H1 (cell line): Measurements from ENCODE around the gene RENBP. TPM values are rescaled to one million over a fixed set of nuclear protein-coding genes. Genes with fewer than 3 reads are reported as not detected.

Source experiments
- CTCF ChIA-PET: fragments of 300-600 bp; sonication (Branson Sonifier 250); formaldehyde crosslinking; loops from one replicate; lab custom pipeline; 2021; ENCODE audit not compliant: partially characterized antibody; lab: Charles Lee
- POLR2A ChIA-PET: fragments of 300-600 bp; sonication (Branson Sonifier 250); formaldehyde crosslinking; loops from one replicate; lab custom pipeline; 2021; ENCODE audit warnings: inconsistent platforms; ENCODE audit not compliant: partially characterized antibody; lab: Charles Lee
- DNase-seq, 2 experiments: peaks; one replicate each; pipeline versions ENCODE4 v3.0.0 to v3.0.0-alpha.2; 2010 to 2022; ENCODE audit warnings: low spot score in 2 of 2, low read depth in 1 of 2, mixed read lengths in 1 of 2
- FAIRE-seq: peaks from 2 replicates; lab custom pipeline; 2011; peaks lifted over from hg19 to GRCh38; lab: Jason Lieb, UNC
- H2AFZ ChIP-seq: 2 replicates; pipeline ENCODE4 v1.8.1; 2012; ENCODE audit warnings: low read length, inconsistent platforms
- H2AK5ac ChIP-seq: 2 replicates; pipeline ENCODE4 v1.6.1; 2013; ENCODE audit warnings: low read depth, low read length
- H2BK120ac ChIP-seq: replicated peaks from 2 replicates; pipeline ENCODE3; 2013; ENCODE audit warnings: low read depth, low read length, inconsistent platforms
- H2BK12ac ChIP-seq: 2 replicates; pipeline ENCODE4 v1.6.1; 2013; ENCODE audit warnings: low read depth, low read length
- H2BK15ac ChIP-seq: 2 replicates; pipeline ENCODE4 v1.6.1; 2013; ENCODE audit warnings: low read length
- H2BK20ac ChIP-seq: 2 replicates; pipeline ENCODE4 v1.6.1; 2013; ENCODE audit warnings: low read length
- H2BK5ac ChIP-seq: 2 replicates; pipeline ENCODE4 v1.6.1; 2013; ENCODE audit warnings: low read depth, low read length
- H3K14ac ChIP-seq: 2 replicates; pipeline ENCODE4 v1.6.1; 2013; ENCODE audit warnings: inconsistent platforms; ENCODE audit not compliant: insufficient read length
- H3K18ac ChIP-seq: 2 replicates; pipeline ENCODE4 v1.6.1; 2013; ENCODE audit warnings: low read length; ENCODE audit errors: extremely low read depth
- H3K23ac ChIP-seq: 2 replicates; pipeline ENCODE4 v1.6.1; 2013; ENCODE audit warnings: inconsistent platforms; ENCODE audit not compliant: insufficient read length
- H3K23me2 ChIP-seq: 2 replicates; pipeline ENCODE4 v1.6.1; 2013; ENCODE audit warnings: low read depth, low read length
- H3K27ac ChIP-seq: 2 replicates; pipeline ENCODE4 v1.6.1; 2011; ENCODE audit warnings: low read depth, low read length, inconsistent platforms
- H3K27me3 ChIP-seq, 4 experiments: replicated peaks in 1 of 4; 1 replicate in 1 of 4; 2 replicates in 3 of 4; pipeline versions ENCODE4 v1.6.1 to v1.8.1; 2011 to 2013; ENCODE audit warnings: low read length in 3 of 4, mild to moderate bottlenecking in 3 of 4, inconsistent platforms in 2 of 4, mixed read lengths in 2 of 4, moderate library complexity in 1 of 4; ENCODE audit not compliant: control insufficient read depth in 3 of 4, insufficient read depth in 3 of 4; ENCODE audit errors: extremely low read depth in 1 of 4
- H3K36me3 ChIP-seq, 4 experiments: 2 replicates each; pipeline versions ENCODE4 v1.6.1 to v1.8.1; 2011 to 2013; ENCODE audit warnings: mild to moderate bottlenecking in 4 of 4, low read length in 3 of 4, moderate library complexity in 2 of 4, control low read depth in 1 of 4, inconsistent platforms in 1 of 4; ENCODE audit not compliant: insufficient read depth in 4 of 4, control insufficient read depth in 2 of 4
- H3K4ac ChIP-seq: replicated peaks from 2 replicates; pipeline ENCODE3; 2013; ENCODE audit warnings: low read length, low read depth, mixed read lengths, inconsistent platforms; ENCODE audit not compliant: insufficient read length
- H3K4me1 ChIP-seq, 4 experiments: replicated peaks in 1 of 4; 1 replicate in 1 of 4; 2 replicates in 3 of 4; pipeline versions ENCODE4 v1.6.1 to v1.8.1; 2011 to 2013; ENCODE audit warnings: low read length in 3 of 4, inconsistent platforms in 2 of 4, mixed read lengths in 1 of 4; ENCODE audit not compliant: insufficient read depth in 4 of 4, control insufficient read depth in 3 of 4
- H3K4me2 ChIP-seq, 2 experiments: 2 replicates each; pipeline versions ENCODE4 v1.6.1 to v1.8.1; 2011 to 2013; ENCODE audit warnings: low read depth in 2 of 2, low read length in 2 of 2, control low read depth in 1 of 2, inconsistent platforms in 1 of 2, mild to moderate bottlenecking in 1 of 2; ENCODE audit not compliant: insufficient read depth in 1 of 2
- H3K4me3 ChIP-seq, 4 experiments: fragments of 200-600, 300-600 bp in 1 of 4; sonication (generic), shearing (Covaris generic), sonication (Bioruptor Twin) in 1 of 4; 2 replicates each; pipeline versions ENCODE4 v1.5.1 to v1.8.1; 2011 to 2016; ENCODE audit warnings: low read length in 4 of 4, low read depth in 3 of 4, control low read depth in 2 of 4, inconsistent platforms in 2 of 4, mild to moderate bottlenecking in 2 of 4, mixed read lengths in 1 of 4, moderate library complexity in 1 of 4; ENCODE audit not compliant: insufficient read depth in 2 of 4; ENCODE audit errors: extremely low read depth in 1 of 4
- H3K56ac ChIP-seq: replicated peaks from 2 replicates; pipeline ENCODE3; 2013; ENCODE audit warnings: low read depth, mild to moderate bottlenecking, mixed read lengths, low read length, inconsistent platforms; ENCODE audit not compliant: insufficient read length
- H3K79me1 ChIP-seq: 2 replicates; pipeline ENCODE4 v1.6.1; 2013; ENCODE audit warnings: low read depth, low read length, control low read depth
- H3K79me2 ChIP-seq, 2 experiments: 2 replicates each; pipeline versions ENCODE4 v1.6.1 to v1.8.1; 2012 to 2013; ENCODE audit warnings: low read length in 2 of 2, mild to moderate bottlenecking in 2 of 2, inconsistent platforms in 1 of 2; ENCODE audit not compliant: insufficient read depth in 2 of 2, control insufficient read depth in 1 of 2
- H3K9ac ChIP-seq, 4 experiments: replicated peaks in 1 of 4; 1 replicate in 1 of 4; 2 replicates in 3 of 4; pipeline versions ENCODE4 v1.6.1 to v1.8.1; 2011 to 2013; ENCODE audit warnings: low read depth in 3 of 4, low read length in 3 of 4, control low read depth in 2 of 4, mild to moderate bottlenecking in 2 of 4, moderate library complexity in 2 of 4, inconsistent platforms in 1 of 4; ENCODE audit errors: extremely low read depth in 1 of 4
- H3K9me3 ChIP-seq, 2 experiments: 2 replicates each; pipeline versions ENCODE4 v1.6.1 to v1.8.1; 2012 to 2013; ENCODE audit warnings: mild to moderate bottlenecking in 2 of 2, moderate library complexity in 2 of 2, control low read depth in 1 of 2, inconsistent platforms in 1 of 2, low read depth in 1 of 2, low read length in 1 of 2, mixed read lengths in 1 of 2; ENCODE audit not compliant: insufficient read depth in 2 of 2
- H4K20me1 ChIP-seq, 2 experiments: replicated peaks in 1 of 2; 2 replicates each; pipeline versions ENCODE3 to v1.8.1; 2011 to 2013; ENCODE audit warnings: inconsistent platforms in 2 of 2, low read length in 2 of 2, mild to moderate bottlenecking in 1 of 2; ENCODE audit not compliant: insufficient read depth in 2 of 2, control insufficient read depth in 1 of 2
- H4K5ac ChIP-seq: 2 replicates; pipeline ENCODE4 v1.6.1; 2013; ENCODE audit warnings: low read length, low read depth, mixed read lengths, inconsistent platforms; ENCODE audit not compliant: insufficient read length
- H4K8ac ChIP-seq: 2 replicates; pipeline ENCODE4 v1.8.0; 2013; ENCODE audit warnings: mild to moderate bottlenecking, moderate library complexity, low read length, inconsistent platforms; ENCODE audit not compliant: insufficient read depth; ENCODE audit errors: extremely low read depth
- H4K91ac ChIP-seq: replicated peaks from 2 replicates; pipeline ENCODE3; 2013; ENCODE audit warnings: low read length, mixed read lengths, inconsistent platforms; ENCODE audit not compliant: insufficient read length
- CTBP2 ChIP-seq: IDR thresholded peaks from 2 replicates; pipeline ENCODE4 v1.7.0; 2011; ENCODE audit warnings: borderline replicate concordance, mild to moderate bottlenecking, moderate library complexity, mixed read lengths, low read length; ENCODE audit not compliant: insufficient read depth, insufficient read length
- EGR1 ChIP-seq: IDR thresholded peaks from 2 replicates; pipeline ENCODE4 v1.6.1; 2011; ENCODE audit warnings: low read depth, low read length, borderline replicate concordance
- FOSL1 ChIP-seq: IDR thresholded peaks from 2 replicates; pipeline ENCODE4 v1.6.1; 2011; ENCODE audit warnings: mild to moderate bottlenecking, low read depth, low read length, moderate library complexity; ENCODE audit not compliant: insufficient read depth
- KDM4A ChIP-seq: IDR thresholded peaks from one replicate; pipeline ENCODE4 v1.7.1; 2012; ENCODE audit warnings: low read depth, mild to moderate bottlenecking, moderate library complexity, low read length, inconsistent platforms; ENCODE audit not compliant: severe bottlenecking
- MAFK ChIP-seq: IDR thresholded peaks from 2 replicates; pipeline ENCODE4 v1.6.1; 2012; ENCODE audit warnings: low read depth, mild to moderate bottlenecking, improper control_type of control experiment, low read length
- POLR2AphosphoS5 ChIP-seq: IDR thresholded peaks from 2 replicates; pipeline ENCODE4 v1.6.1; 2011; ENCODE audit warnings: low read depth, low read length
- RXRA ChIP-seq: IDR thresholded peaks from 2 replicates; pipeline ENCODE4 v1.6.1; 2011; ENCODE audit warnings: low read depth, mild to moderate bottlenecking, low read length, moderate library complexity; ENCODE audit not compliant: insufficient read depth
- WGBS, 2 experiments: shearing (Covaris generic) in 1 of 2; methylation state at CpG; one replicate each; pipeline versions ENCODE4 v1.1.6 to v1.1.7; 2013 to 2015; ENCODE audit warnings: low lambda C conversion rate in 2 of 2, mixed read lengths in 2 of 2, inconsistent platforms in 1 of 2, low coverage in 1 of 2, missing lambda C conversion rate in 1 of 2; ENCODE audit not compliant: insufficient replicate concordance in 2 of 2, insufficient coverage in 1 of 2, insufficient read length in 1 of 2; ENCODE audit errors: extremely low coverage in 1 of 2, missing lambda C conversion rate in 1 of 2; 5-methylcytosine and 5-hydroxymethylcytosine counted together
- polyA plus RNA-seq, 7 experiments: library from polyadenylated mRNA; depleted of rRNA in 3 of 7; stranded (reverse) in 5 of 7; unstranded in 2 of 7; fragments of >200 nt in 5 of 7; fragments of 200-250 nt in 2 of 7; gene quantifications; 1 replicate in 5 of 7; 2 replicates in 1 of 7; 4 replicates in 1 of 7; pipeline versions ENCODE4 v1.2.1 to v1.2.3, GENCODE V29; 2011 to 2013; ENCODE audit warnings: missing spikeins in 2 of 7, mixed read lengths in 2 of 7
- total RNA-seq: library from RNA; stranded (reverse); fragmentation: NEBNext Ultra II Directional; extraction: Animal tissue kit (Norgen Biotek cat#: 25700); gene quantifications from 2 replicates; pipeline ENCODE4 v1.2.1, GENCODE V29; 2021

Gene RENBP
- total and polyA plus RNA-seq, 2 of the 8 experiments (the other 6 are each of a cell fraction or from before 2014, with no cell fraction given), result 12.4 to 21.8 TPM

GRCh38 chrX:153955228-153955732 is 10.8 kb upstream of the RENBP start:
- no peak overlapping the region for H4K8ac ChIP-seq
- ChIA-PET POLR2A (interaction anchor here (5.0 kb wide), 1 partner anchor 13 kb away, joined by 26 read pairs; no protein-coding TSS in a partner anchor), CTCF (no interaction called here)
- H3K79me1 ChIP-seq, result no peaks in the 10 kb centered on the region
- no peak overlapping the region for H3K56ac ChIP-seq
- peaks cover 2 to 6% of the 10 kb centered on the region in 2 experiments for H4K20me1 ChIP-seq
- DNase-seq (no peak), FAIRE-seq (no peak)
- H3K79me2 ChIP-seq, result no peaks in the 10 kb centered on the region
- no peak overlapping the region for H4K5ac ChIP-seq
- H3K14ac ChIP-seq, result no peak overlapping the region
- 86% methylated on average over 10 of the region's 12 CpGs; no CpG with 5 or more reads in 1 of the 2 experiments for WGBS, 2 experiments
- TF ChIP-seq EGR1 (no peak), KDM4A (no peak), CTBP2 (no peak), MAFK (no peak), RXRA (no peak), FOSL1 (no peak), POLR2AphosphoS5 (peak; percentile 28; the same call in 1 of the 2 replicates)
- H3K4me1 ChIP-seq, result no peaks in the 10 kb centered on the region
- no peak overlapping the region; the same call in 1 of the 2 replicates for H2BK5ac ChIP-seq
- no peak overlapping the region for H2BK20ac ChIP-seq
- no peaks in the 10 kb centered on the region for H3K9me3 ChIP-seq
- peaks cover 29 to 93% (median 62%) of the 10 kb centered on the region in 4 experiments; a peak in 7 of 8 replicates for H3K36me3 ChIP-seq
- no peak overlapping the region for H3K27ac ChIP-seq
- H3K27me3 ChIP-seq, result no peaks in the 10 kb centered on the region
- no peak overlapping the region for H3K4ac ChIP-seq
- no peak overlapping the region for H2BK12ac ChIP-seq
- H3K4me2 ChIP-seq, result no peak overlapping the region
- H2BK15ac ChIP-seq, result no peak overlapping the region
- H3K23me2 ChIP-seq, result no peaks in the 10 kb centered on the region
- H3K23ac ChIP-seq, result no peak overlapping the region
- H2BK120ac ChIP-seq, result no peak overlapping the region
- H3K9ac ChIP-seq, result no peak overlapping the region
- H2AFZ ChIP-seq, result no peak overlapping the region
- H4K91ac ChIP-seq, result no peak overlapping the region
- no peak overlapping the region for H3K18ac ChIP-seq
- no peak overlapping the region for H2AK5ac ChIP-seq
- no peak overlapping the region for H3K4me3 ChIP-seq
